CD4-positive, alpha-beta T cell treated with Interleukin-2 at 100 ng/mL for 4 hours (primary cell): ENCODE results near the gene KRTAP9-2.
"Not testable (repeated sequence)": the region's sequence is repeated elsewhere in the genome, so short reads cannot be mapped to it uniquely, and the experiment has no call there.

Experiments
- DNase-seq: peaks from one replicate; pipeline ENCODE4 v3.0.0-alpha.2; 2020; ENCODE audit warnings: low spot score

Gene KRTAP9-2

GRCh38 chr17:41226598-41227095 is at the start of gene KRTAP9-2:
Gene KRTAP9-2 (plus strand): TSS chr17:41226648. CDS start chr17:41226655, 7 bp downstream.
- not testable (repeated sequence) for DNase-seq

GRCh38 chr17:41176744-41177387 is 49.6 kb upstream of the KRTAP9-2 start:
- DNase-seq: no peak

- no peak for DNase-seq
Observed at GRCh38 chr17:41177727-41178271, 48.6 kb upstream of the KRTAP9-2 start, which contains the start of gene KRTAP4-2. Gene KRTAP4-2 (minus strand): TSS chr17:41178221. CDS start chr17:41178164, 57 bp downstream.

GRCh38 chr17:41178341-41178740 is 48.1 kb upstream of the KRTAP9-2 start:
- no peak for DNase-seq

GRCh38 chr17:41178843-41179616 is 47.4 kb upstream of the KRTAP9-2 start:
- DNase-seq: no peak

GRCh38 chr17:41184480-41184961 is 41.9 kb upstream of the KRTAP9-2 start, which contains the start of gene KRTAP4-1:
Gene KRTAP4-1 (minus strand): TSS chr17:41184911. CDS start chr17:41184854, 57 bp downstream.
- DNase-seq: no peak

- no peak for DNase-seq
Observed at GRCh38 chr17:41185001-41185400, 41.4 kb upstream of the KRTAP9-2 start.

- DNase-seq: no peak
Observed at GRCh38 chr17:41186872-41187271, 39.6 kb upstream of the KRTAP9-2 start.

GRCh38 chr17:41189837-41190318 is 36.6 kb upstream of the KRTAP9-2 start, which contains the start of gene KRTAP9-1:
Gene KRTAP9-1 (plus strand): TSS chr17:41189887. CDS start chr17:41189887, 0 bp downstream.
- DNase-seq: not testable (repeated sequence)

GRCh38 chr17:41190328-41190727 is 36.1 kb upstream of the KRTAP9-2 start:
- no peak for DNase-seq

- no peak for DNase-seq
Observed at GRCh38 chr17:41196068-41196467, 30.4 kb upstream of the KRTAP9-2 start.

- DNase-seq: no peak
Observed at GRCh38 chr17:41199421-41200078, 26.9 kb upstream of the KRTAP9-2 start.

GRCh38 chr17:41211845-41212466 is 14.5 kb upstream of the KRTAP9-2 start:
- no peak for DNase-seq

- no peak for DNase-seq
Observed at GRCh38 chr17:41212524-41213169, 13.8 kb upstream of the KRTAP9-2 start.

- no peak for DNase-seq
Observed at GRCh38 chr17:41215681-41216080, 10.8 kb upstream of the KRTAP9-2 start.

- DNase-seq: no peak
Observed at GRCh38 chr17:41223821-41224220, 2.6 kb upstream of the KRTAP9-2 start.

GRCh38 chr17:41226051-41226450 is 397 bp upstream of the KRTAP9-2 start:
- no peak for DNase-seq

- no peak for DNase-seq
Observed at GRCh38 chr17:41230094-41230493, 3.6 kb downstream of the KRTAP9-2 start.

- DNase-seq: no peak
Observed at GRCh38 chr17:41231731-41232130, 5.3 kb downstream of the KRTAP9-2 start.

- DNase-seq: not testable (repeated sequence)
Observed at GRCh38 chr17:41232399-41233105, 6.1 kb downstream of the KRTAP9-2 start, which contains the start of gene KRTAP9-3. Gene KRTAP9-3 (plus strand): TSS chr17:41232449. CDS start chr17:41232502, 53 bp downstream.
